ENCODE results near the gene WIPF3.
A peak's percentile ranks its signal among the peaks of the same experiment; 100 is the strongest.

WIPF3 gene, protein sequence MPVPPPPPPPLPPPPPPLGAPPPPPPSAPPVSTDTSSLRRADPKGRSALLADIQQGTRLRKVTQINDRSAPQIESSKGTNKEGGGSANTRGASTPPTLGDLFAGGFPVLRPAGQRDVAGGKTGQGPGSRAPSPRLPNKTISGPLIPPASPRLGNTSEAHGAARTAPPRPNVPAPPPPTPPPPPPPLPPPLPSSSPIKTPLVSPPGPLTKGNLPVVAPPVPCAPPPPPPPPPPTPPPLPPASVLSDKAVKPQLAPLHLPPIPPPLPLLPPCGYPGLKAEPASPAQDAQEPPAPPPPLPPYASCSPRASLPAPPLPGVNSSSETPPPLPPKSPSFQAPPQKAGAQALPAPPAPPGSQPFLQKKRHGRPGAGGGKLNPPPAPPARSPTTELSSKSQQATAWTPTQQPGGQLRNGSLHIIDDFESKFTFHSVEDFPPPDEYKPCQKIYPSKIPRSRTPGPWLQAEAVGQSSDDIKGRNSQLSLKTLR

DNA sequence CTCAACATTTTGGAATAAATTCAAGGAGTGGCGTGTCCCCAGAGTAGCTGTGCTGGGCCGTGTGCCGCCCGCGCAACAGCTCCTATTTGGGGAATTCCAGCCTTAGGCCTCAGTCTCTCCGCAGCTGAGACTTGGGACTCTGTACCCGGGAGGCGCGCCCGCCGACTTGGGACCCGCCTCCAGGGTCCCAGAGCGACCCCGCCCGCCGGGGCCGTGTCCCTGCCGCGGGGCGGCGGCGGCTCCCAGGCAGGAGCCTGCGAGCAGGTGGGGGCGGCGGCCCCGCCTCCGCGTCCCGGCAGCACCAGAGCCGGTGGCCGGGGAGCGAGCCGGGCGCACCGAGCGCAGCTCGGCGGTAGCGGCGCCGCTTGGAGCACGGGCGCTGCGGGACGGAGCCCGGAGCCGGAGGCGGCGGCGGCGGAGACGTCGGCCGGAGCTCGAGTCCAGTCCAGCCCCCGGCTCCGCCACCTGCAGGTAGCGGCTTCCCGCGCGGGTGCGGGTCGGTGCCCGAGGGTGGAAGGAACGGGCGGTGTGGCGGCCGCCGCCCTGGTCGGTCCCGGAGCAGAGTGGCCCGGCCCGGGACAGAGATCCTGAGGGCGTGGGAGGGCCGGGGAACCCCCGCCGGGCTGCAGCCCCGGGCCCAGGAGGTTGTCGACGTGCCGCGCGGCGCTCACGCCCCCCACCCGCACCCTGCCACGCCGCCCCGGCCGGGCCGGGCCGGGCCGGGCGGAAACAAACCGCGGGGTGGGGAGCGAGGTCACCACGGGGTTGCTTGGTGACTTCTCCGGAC lies at the start of gene WIPF3:
Gene WIPF3, plus strand, starts transcription at position 301 of the 787 bp plus-strand sequence. CDS start 28,217 bp downstream, outside the sequence.
- TF ChIP-seq, protein P1, sequence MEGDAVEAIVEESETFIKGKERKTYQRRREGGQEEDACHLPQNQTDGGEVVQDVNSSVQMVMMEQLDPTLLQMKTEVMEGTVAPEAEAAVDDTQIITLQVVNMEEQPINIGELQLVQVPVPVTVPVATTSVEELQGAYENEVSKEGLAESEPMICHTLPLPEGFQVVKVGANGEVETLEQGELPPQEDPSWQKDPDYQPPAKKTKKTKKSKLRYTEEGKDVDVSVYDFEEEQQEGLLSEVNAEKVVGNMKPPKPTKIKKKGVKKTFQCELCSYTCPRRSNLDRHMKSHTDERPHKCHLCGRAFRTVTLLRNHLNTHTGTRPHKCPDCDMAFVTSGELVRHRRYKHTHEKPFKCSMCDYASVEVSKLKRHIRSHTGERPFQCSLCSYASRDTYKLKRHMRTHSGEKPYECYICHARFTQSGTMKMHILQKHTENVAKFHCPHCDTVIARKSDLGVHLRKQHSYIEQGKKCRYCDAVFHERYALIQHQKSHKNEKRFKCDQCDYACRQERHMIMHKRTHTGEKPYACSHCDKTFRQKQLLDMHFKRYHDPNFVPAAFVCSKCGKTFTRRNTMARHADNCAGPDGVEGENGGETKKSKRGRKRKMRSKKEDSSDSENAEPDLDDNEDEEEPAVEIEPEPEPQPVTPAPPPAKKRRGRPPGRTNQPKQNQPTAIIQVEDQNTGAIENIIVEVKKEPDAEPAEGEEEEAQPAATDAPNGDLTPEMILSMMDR (IDR thresholded peaks at IDR 0.05; ENCODE audit: low read depth, low read length) = no peak
- H3K4me3 ChIP-seq (replicated peaks in 1 of 2; ENCODE audit: low read depth in 2 of 2, low read length in 2 of 2) = peak within 1 kb of the TSS in 1 of 2 donors; percentile 14
- DNase-seq (ENCODE audit: low read depth in 2 of 2) = peak in 1 of 2 donors; percentile 4

DNA sequence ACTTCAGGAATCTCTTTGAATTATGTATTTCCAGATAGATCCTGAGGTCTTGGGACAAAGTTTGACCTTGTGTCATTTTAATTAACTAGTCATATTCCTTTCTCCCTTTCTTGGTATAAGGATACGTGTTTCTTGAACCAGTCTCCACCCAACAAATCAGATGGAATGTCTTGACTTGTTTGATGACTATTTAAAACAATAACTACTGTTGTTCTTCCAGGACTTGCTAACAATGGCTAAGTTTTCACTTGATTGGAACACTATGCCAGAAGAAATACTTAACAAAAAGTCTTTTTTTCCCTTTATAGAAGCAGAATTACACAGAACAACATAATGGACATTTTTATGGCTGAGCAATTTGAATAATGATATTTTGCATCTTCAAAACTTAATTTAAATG lies 43.0 kb upstream of the WIPF3 start:
- no peak overlapping the region for H3K4me3 ChIP-seq (replicated peaks in 1 of 2; ENCODE audit: low read depth in 2 of 2, low read length in 2 of 2)
- TF ChIP-seq, protein P1 (IDR thresholded peaks at IDR 0.05; ENCODE audit: low read depth, low read length) = no peak
- DNase-seq (ENCODE audit: low read depth in 2 of 2) = no peak

DNA sequence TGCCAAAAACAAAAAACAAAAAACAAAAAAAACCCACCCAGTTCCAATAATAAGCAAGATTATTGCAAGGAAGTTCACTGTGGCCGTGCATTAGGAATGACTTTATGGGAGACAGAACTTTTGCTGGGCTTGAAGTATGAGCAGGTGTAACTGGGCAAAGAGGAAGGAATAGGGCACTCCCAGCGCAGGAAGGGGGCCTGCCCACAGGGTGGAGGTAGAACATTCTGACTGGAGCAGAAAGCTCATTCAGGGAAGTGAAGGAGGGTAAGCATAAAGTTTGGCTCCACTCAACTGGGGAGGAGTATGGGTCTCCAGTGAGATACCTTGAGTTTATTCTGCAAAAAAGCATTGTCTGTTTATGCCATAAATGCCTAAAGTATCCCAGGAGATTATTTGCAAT lies 42.1 kb upstream of the WIPF3 start:
- no peak for DNase-seq (ENCODE audit: low read depth in 2 of 2)
- no peak overlapping the region for H3K4me3 ChIP-seq (replicated peaks in 1 of 2; ENCODE audit: low read depth in 2 of 2, low read length in 2 of 2)

DNA sequence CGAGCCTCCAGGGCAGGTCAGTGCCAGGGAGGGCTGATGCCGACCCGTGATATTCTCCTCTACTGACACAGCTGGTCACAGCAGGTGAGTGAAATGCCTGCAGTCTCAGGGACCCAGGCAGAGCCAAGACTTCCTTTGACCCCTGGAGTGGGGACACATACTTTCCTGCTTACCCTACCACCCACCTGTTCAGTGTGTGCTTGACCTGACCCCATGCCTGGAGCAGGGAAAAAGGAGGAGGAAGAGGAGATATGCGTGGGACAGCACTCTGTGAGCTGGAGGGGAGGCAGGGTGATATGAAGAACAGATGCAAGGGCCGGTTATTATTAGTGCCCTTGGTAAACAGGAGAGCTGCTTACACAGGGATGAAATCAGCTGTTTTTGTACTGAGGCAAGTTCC lies 40.8 kb upstream of the WIPF3 start:
- DNase-seq (ENCODE audit: low read depth in 2 of 2) = no peak
- H3K4me3 ChIP-seq (replicated peaks in 1 of 2; ENCODE audit: low read depth in 2 of 2, low read length in 2 of 2) = no peak overlapping the region
- TF ChIP-seq, protein P1 (IDR thresholded peaks at IDR 0.05; ENCODE audit: low read depth, low read length) = no peak

More for the DNA sequence above, 42.1 kb upstream of the WIPF3 start:
- TF ChIP-seq, protein P1 (IDR thresholded peaks at IDR 0.05; ENCODE audit: low read depth, low read length) = peak; percentile 1

DNA sequence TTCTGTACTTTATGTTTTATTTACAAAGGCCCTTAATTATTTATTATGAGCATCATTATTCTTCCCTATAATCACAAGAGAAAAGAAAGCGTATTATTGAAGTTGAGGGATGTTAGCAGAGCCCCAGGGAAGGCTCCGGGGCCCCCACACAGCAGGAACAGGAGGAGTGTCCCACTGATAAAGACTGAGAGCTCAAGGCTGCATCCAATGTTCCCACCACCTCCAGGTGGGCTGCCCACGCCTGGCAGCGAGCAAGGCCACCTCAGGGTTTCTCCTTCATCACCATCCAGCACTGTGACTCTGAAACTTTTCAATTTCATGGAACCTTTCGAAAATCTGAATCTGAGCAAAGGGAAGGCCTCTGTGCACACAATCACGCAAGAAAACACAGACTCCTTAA lies 35.9 kb upstream of the WIPF3 start:
- no peak overlapping the region for H3K4me3 ChIP-seq (replicated peaks in 1 of 2; ENCODE audit: low read depth in 2 of 2, low read length in 2 of 2)
- TF ChIP-seq, protein P1 (IDR thresholded peaks at IDR 0.05; ENCODE audit: low read depth, low read length) = no peak

DNA sequence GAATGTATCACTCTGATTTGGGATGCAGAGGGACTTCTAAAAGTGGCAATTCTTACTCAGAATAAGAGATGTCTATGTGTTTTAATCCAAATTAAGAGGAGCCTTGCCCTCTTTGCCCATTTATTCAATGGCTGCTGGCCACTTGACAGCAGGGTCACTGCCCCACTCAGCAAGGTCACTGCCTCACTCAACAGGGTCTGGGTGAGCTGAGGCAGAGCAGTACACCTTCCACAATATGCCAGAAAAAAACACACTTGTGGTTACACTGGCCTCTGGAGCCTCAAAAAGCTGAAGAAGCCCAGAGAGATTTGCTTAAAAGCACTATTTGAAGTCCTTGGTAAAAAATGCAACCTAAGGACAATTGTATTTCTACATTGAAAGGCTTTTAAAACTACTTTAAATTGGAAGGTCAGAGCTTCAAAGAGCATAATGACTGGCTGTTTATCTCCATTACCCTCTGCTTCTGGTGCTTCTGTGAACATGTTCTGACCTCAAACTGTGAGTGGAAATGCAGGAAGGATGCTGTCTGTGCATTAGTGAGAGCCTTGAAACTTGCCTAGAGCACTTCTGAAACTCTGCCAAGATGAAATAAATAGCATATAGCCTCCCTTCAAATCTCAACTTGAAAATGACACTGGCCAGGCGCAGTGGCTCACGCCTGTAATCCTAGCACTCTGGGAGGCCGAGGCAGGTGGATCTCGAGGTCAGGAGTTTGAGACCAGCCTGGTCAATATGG lies 35.1 kb upstream of the WIPF3 start:
- TF ChIP-seq, protein P1 (IDR thresholded peaks at IDR 0.05; ENCODE audit: low read depth, low read length) = no peak
- DNase-seq (ENCODE audit: low read depth in 2 of 2) = no peak
- H3K4me3 ChIP-seq (replicated peaks in 1 of 2; ENCODE audit: low read depth in 2 of 2, low read length in 2 of 2) = no peak overlapping the region

More for the DNA sequence above, 35.9 kb upstream of the WIPF3 start:
- DNase-seq (ENCODE audit: low read depth in 2 of 2) = no peak
